Prostate gland (tissue), 2 donors: ENCODE data around the gene VSIG2. TPM values are rescaled to one million over a fixed set of nuclear protein-coding genes. Genes with fewer than 3 reads are reported as not detected.

Experiments
- DNase-seq: peaks from one replicate; pipeline ENCODE4 v3.0.0-alpha.2; 2019; ENCODE audit warnings: low spot score
- H3K27ac ChIP-seq, 2 donors: fragments of 200-600 bp; sonication (generic); 2 replicates each; pipeline ENCODE4 v1.5.1; 2017 to 2019
- H3K27me3 ChIP-seq: fragments of 200-600 bp; sonication (generic); replicated peaks from 2 replicates; pipeline ENCODE4 v1.5.1; 2019; ENCODE audit not compliant: insufficient read depth
- H3K36me3 ChIP-seq, 2 donors: fragments of 200-600 bp; sonication (generic); 1 replicate in 1 of 2; 2 replicates in 1 of 2; pipeline versions ENCODE4 v1.5.1 to v1.8.1; 2017 to 2019
- H3K4me1 ChIP-seq: fragments of 200-600 bp; sonication (generic); replicated peaks from 2 replicates; pipeline ENCODE4 v1.5.1; 2019
- H3K4me3 ChIP-seq, 2 donors: fragments of 200-600 bp; sonication (generic); 2 replicates each; pipeline ENCODE4 v1.5.1; 2017 to 2019
- H3K9me3 ChIP-seq: fragments of 200-600 bp; sonication (generic); 2 replicates; pipeline ENCODE4 v1.5.1; 2017
- CTCF ChIP-seq, 4 experiments: fragments of 200-600 bp in 2 of 4; fragments of 450-650 bp in 2 of 4; sonication (generic) in 2 of 4; IDR thresholded peaks; 1 replicate in 3 of 4; 2 replicates in 1 of 4; pipeline ENCODE4 v1.5.1; 2016 to 2019; ENCODE audit warnings: antibody characterized with exemption in 4 of 4, mild to moderate bottlenecking in 2 of 4, moderate library complexity in 2 of 4
- POLR2A ChIP-seq: fragments of 450-650 bp; IDR thresholded peaks from one replicate; pipeline ENCODE4 v1.6.1; 2016; ENCODE audit warnings: antibody characterized with exemption, mild to moderate bottlenecking
- POLR2AphosphoS5 ChIP-seq: sonication (generic); formaldehyde crosslinking; IDR thresholded peaks from one replicate; pipeline ENCODE4 v1.6.1; 2017; ENCODE audit warnings: antibody characterized with exemption
- WGBS: methylation state at CpG from one replicate; pipeline ENCODE4 v1.1.5; 2018; 5-methylcytosine and 5-hydroxymethylcytosine counted together
- intact Hi-C: fragments of 100-400 bp; cut with DNase I; formaldehyde crosslinking; loops from one replicate; pipeline ENCODE4 v1.14.2; 2022
- total RNA-seq, 2 donors: library from RNA; depleted of rRNA; stranded (reverse); fragments of >200 nt; gene quantifications; one replicate each; pipeline ENCODE4 v1.1.0, GENCODE V29; 2016

Gene VSIG2
- total RNA-seq, 2 donors from 2014 or later: 28.2 to 38.6 TPM

DNA sequence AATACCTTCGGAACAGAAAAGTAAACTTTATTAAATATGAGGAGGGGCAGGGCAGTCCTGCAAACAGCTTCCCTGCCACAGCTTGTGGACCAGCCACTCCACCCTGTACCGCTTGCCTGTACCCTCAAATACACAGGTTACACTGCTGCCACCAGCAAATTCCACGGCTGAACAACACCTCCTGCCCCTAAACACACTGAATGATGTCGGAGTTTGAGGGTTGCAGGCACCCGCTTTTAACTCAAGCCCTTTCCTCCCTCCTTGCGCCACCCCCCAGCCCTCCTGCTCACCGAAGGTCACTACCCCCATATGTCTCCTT, 4.0 kb downstream of the VSIG2 start:
- intact Hi-C loops: no loop called here
- Histone ChIP-seq H3K36me3 (no peaks in the 10 kb centered on the region), H3K4me1 (no peaks in the 10 kb centered on the region), H3K27me3 (no peaks in the 10 kb centered on the region), H3K27ac (no peak overlapping the region), H3K9me3 (no peaks in the 10 kb centered on the region), H3K4me3 (no peak overlapping the region)
- WGBS: 60% methylated on average over 7 of the region's 7 CpGs
- no peak for DNase-seq
- TF ChIP-seq POLR2A (no peak), CTCF (IDR thresholded peaks at IDR 0.05) (no peak), POLR2AphosphoS5 (no peak)

DNA sequence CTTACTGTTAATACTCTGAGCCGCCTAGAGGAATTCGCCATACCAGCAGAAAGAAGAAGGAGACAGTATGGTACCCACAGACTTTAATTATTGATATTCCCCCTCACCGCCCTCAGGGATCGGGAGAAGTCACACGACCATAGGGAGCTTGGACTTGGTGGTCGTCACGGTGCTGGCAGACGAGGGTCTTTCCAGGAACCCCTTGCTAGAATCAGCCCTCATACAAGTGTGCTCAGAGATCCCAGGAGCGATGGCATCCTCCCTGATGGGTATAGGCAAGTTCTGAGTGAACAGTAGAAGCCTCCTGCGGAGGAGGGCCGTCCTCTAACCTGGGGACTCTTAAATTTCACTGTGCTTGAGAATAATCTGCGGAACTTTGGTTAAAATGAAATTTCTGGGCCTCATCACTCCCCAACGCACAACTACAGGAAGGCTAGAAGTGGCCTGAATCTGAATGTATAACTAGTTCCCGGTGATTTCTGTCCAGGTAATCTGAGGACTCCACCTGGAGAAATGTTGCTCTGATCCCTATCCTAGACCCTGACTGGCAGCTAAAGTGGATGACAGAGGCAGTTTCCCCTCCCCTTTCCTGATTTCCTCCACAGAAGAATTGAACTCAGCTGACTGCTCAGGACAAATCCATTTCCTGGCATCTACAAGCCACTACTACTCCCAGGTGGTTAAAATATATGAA, 4.5 kb downstream of the VSIG2 start:
- no peaks in the 10 kb centered on the region for H3K9me3 ChIP-seq
- no peak for DNase-seq
- H3K27me3 ChIP-seq: no peaks in the 10 kb centered on the region
- H3K27ac ChIP-seq: peak overlapping the region; percentile 60 to 72
- no peaks in the 10 kb centered on the region for H3K36me3 ChIP-seq
- intact Hi-C loops: no loop called here
- TF ChIP-seq POLR2A (no peak), POLR2AphosphoS5 (no peak), CTCF (IDR thresholded peaks at IDR 0.05) (no peak)
- WGBS: 65% methylated on average over 14 of the region's 14 CpGs
- no peaks in the 10 kb centered on the region for H3K4me1 ChIP-seq
- H3K4me3 ChIP-seq: peak overlapping the region in 1 of 2 donors; percentile 45

GRCh38 chr11:124746621-124747243, 5.3 kb downstream of the VSIG2 start:
- no peaks in the 10 kb centered on the region for H3K9me3 ChIP-seq
- H3K4me3 ChIP-seq: peak overlapping the region; percentile 42 to 45
- no peaks in the 10 kb centered on the region for H3K4me1 ChIP-seq
- no peaks in the 10 kb centered on the region for H3K36me3 ChIP-seq
- DNase-seq: peak; percentile 88
- no peaks in the 10 kb centered on the region for H3K27me3 ChIP-seq
- peak overlapping the region; percentile 60 to 72 for H3K27ac ChIP-seq
- intact Hi-C loops: no loop called here
- 4% methylated on average over 28 of the region's 37 CpGs for WGBS
- TF ChIP-seq CTCF (IDR thresholded peaks at IDR 0.05) (peak; percentile 31 to 52 (median 42)), POLR2A (peak; percentile 81), POLR2AphosphoS5 (peak; percentile 89)

DNA sequence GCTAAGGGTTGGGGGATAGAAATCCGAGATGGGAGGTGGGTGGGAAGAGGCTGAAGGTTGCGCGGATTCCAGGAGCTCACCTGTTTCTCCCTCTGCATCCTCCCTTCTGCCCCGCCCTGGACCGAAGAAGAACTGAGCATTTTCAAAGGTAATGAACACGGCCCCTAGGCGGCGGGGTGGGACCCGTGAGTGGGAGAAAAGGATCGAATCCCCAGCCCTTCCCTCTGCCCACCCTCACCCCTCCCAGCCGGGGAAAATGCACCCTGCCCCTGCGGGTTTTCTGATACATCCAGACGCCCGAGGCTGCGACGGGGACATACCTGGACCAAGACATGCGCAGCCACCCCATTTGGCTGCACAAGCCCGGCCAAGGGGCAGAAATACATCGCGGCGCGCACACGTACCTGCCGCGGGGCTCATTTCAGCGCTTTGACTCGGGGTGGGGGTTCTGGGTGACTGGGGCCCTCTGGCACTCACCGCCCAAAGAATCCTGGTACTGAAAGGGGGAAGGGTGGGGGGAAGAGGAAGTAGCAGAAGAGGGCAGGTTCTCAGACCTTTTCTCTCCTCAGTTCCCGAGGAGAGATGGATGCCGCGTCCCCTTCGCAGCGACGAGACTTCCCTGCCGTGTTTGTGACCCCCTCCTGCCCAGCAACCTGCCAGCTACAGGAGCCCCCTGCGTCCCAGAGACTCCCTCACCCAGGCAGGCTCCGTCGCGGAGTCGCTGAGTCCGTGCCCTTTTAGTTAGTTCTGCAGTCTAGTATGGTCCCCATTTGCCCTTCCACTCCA, 6.0 kb downstream of the VSIG2 start:
- TF ChIP-seq POLR2A (no peak), CTCF (IDR thresholded peaks at IDR 0.05) (peak in 2 of 4 experiments; percentile 37 to 43)
- intact Hi-C loops: no loop called here
- Histone ChIP-seq H3K27ac (peak overlapping the region; percentile 60 to 72), H3K4me3 (peak overlapping the region; percentile 42 to 45), H3K36me3 (no peaks in the 10 kb centered on the region), H3K27me3 (no peaks in the 10 kb centered on the region), H3K4me1 (no peaks in the 10 kb centered on the region), H3K9me3 (no peaks in the 10 kb centered on the region)
- 5% methylated on average over 41 of the region's 41 CpGs for WGBS
- no peak for DNase-seq
